Spleen (tissue), 11 donors: ENCODE results near the gene MYO16. TPM values are rescaled to one million over a fixed set of nuclear protein-coding genes. Genes with fewer than 3 reads are reported as not detected.

Experiments
- DNase-seq: peaks from one replicate; pipeline ENCODE4 v3.0.0-alpha.2; 2020
- H3K27ac ChIP-seq, 8 donors: fragments of 200-600 bp; sonication (generic) in 7 of 8; 1 replicate in 4 of 8; 2 replicates in 4 of 8; pipeline versions ENCODE4 v1.5.0 to v1.8.0; 2016 to 2021; ENCODE audit warnings: inconsistent platforms in 4 of 8, mild to moderate bottlenecking in 4 of 8, moderate library complexity in 1 of 8
- H3K27me3 ChIP-seq, 7 donors: fragments of 200-600 bp; sonication (generic) in 6 of 7; replicated peaks in 1 of 7; 1 replicate in 4 of 7; 2 replicates in 3 of 7; pipeline versions ENCODE4 v1.5.0 to v1.8.0; 2016 to 2021; ENCODE audit warnings: inconsistent platforms in 3 of 7, mild to moderate bottlenecking in 1 of 7
- H3K36me3 ChIP-seq, 6 donors: fragments of 200-600 bp; sonication (generic) in 5 of 6; 1 replicate in 4 of 6; 2 replicates in 2 of 6; pipeline versions ENCODE4 v1.5.0 to v1.8.0; 2016 to 2021; ENCODE audit warnings: inconsistent platforms in 2 of 6
- H3K4me1 ChIP-seq, 6 donors: fragments of 200-600 bp; sonication (generic) in 5 of 6; 1 replicate in 3 of 6; 2 replicates in 3 of 6; pipeline versions ENCODE4 v1.5.0 to v1.8.0; 2016 to 2021; ENCODE audit warnings: inconsistent platforms in 3 of 6
- H3K4me3 ChIP-seq, 8 donors: fragments of 200-600 bp; sonication (generic) in 7 of 8; 1 replicate in 4 of 8; 2 replicates in 4 of 8; pipeline versions ENCODE4 v1.5.0 to v1.8.0; 2016 to 2021; ENCODE audit warnings: inconsistent platforms in 4 of 8, mild to moderate bottlenecking in 4 of 8, moderate library complexity in 2 of 8
- H3K9me3 ChIP-seq, 8 donors: fragments of 200-600 bp; sonication (generic) in 7 of 8; 1 replicate in 4 of 8; 2 replicates in 4 of 8; pipeline versions ENCODE4 v1.5.0 to v1.8.0; 2016 to 2021; ENCODE audit warnings: inconsistent platforms in 4 of 8
- CTCF ChIP-seq, 11 experiments: fragments of 200-600 bp in 7 of 11; fragments of 450-650 bp in 4 of 11; sonication (generic) in 4 of 11; IDR thresholded peaks in 8 of 11; conservative IDR thresholded peaks in 3 of 11; 1 replicate in 7 of 11; 2 replicates in 4 of 11; pipeline versions ENCODE4 v1.4.0 to v1.8.0; 2016 to 2021; ENCODE audit warnings: antibody characterized with exemption in 11 of 11, inconsistent platforms in 4 of 11, mild to moderate bottlenecking in 1 of 11
- POLR2A ChIP-seq, 3 donors: fragments of 450-650 bp; IDR thresholded peaks; one replicate each; pipeline ENCODE4 v1.5.1; 2017; ENCODE audit warnings: antibody characterized with exemption in 3 of 3, mild to moderate bottlenecking in 1 of 3
- POLR2AphosphoS5 ChIP-seq, 3 donors: sonication (generic); formaldehyde crosslinking; IDR thresholded peaks; one replicate each; pipeline ENCODE4 v1.5.1; 2017; ENCODE audit warnings: antibody characterized with exemption in 3 of 3
- WGBS, 5 donors: extraction: QIAGEN DNeasy Blood & Tissue Kit in 3 of 5; methylation state at CpG; one replicate each; pipeline versions ENCODE4 v1.1.5 to v1.1.7; 2013 to 2018; 5-methylcytosine and 5-hydroxymethylcytosine counted together
- intact Hi-C: fragments of 100-400 bp; cut with DNase I; formaldehyde crosslinking; loops from one replicate; pipeline ENCODE4 v1.15.0; 2023; ENCODE audit warnings: low total_unique reads
- polyA plus RNA-seq, 3 donors: library from polyadenylated mRNA; stranded (reverse); fragments of 200-250 nt; gene quantifications; one replicate each; pipeline ENCODE4 v1.2.1, GENCODE V29; 2013
- total RNA-seq, 7 donors: library from RNA; depleted of rRNA in 3 of 7; stranded (reverse); fragments of >200 nt in 3 of 7; fragmentation: NEBNext Ultra II Directional in 4 of 7; extraction: Animal tissue kit (Norgen Biotek cat#: 25700) in 4 of 7; gene quantifications; one replicate each; pipeline versions ENCODE4 v1.1.0 to v1.2.1, GENCODE V29; 2016 to 2021
- donor health status: healthy with polysubstance abuse.
- donor health status: DM: no; HTN: no; CAD: no; lungs with moderate emphysema.
- donor health status: DM: no; HTN: no; CAD: no.
- donor health status: Bipolar disorder and iron deficiency.
- donor health status: healthy.
- donor health status: DM: no; HTN: no; CAD: no.
- donor health status: DM: yes; HTN: yes; CAD: no.

Gene MYO16
- total and polyA plus RNA-seq, 10 donors = 0.03 to 0.51 (median 0.26) TPM; not detected in 1

GRCh38 chr13:108962654-108963053 is 333.2 kb downstream of the MYO16 start:
- no peak for DNase-seq
- peaks cover 0 to 6% (median 0%) of the 10 kb centered on the region in 6 donors for H3K4me1 ChIP-seq
- H3K4me3 ChIP-seq = no peak overlapping the region
- no peak for TF ChIP-seq POLR2AphosphoS5 (IDR thresholded peaks at IDR 0.05)
- no peak for TF ChIP-seq CTCF (IDR thresholded peaks at IDR 0.05 in 8 of 11, conservative IDR thresholded peaks at IDR 0.05 in 3 of 11)
- H3K36me3 ChIP-seq = no peaks in the 10 kb centered on the region
- intact Hi-C loops = loop anchor here (5.0 kb wide), 2 partner anchors 825 to 1450 kb away; partner anchors contain the start of gene IRS2
- H3K27ac ChIP-seq = no peak overlapping the region
- H3K27me3 ChIP-seq = no peaks in the 10 kb centered on the region
- no peaks in the 10 kb centered on the region for H3K9me3 ChIP-seq

- no peak for DNase-seq
- Histone ChIP-seq H3K4me1 (peaks cover 0 to 6% (median 0%) of the 10 kb centered on the region in 6 donors), H3K27ac (no peak overlapping the region), H3K9me3 (no peaks in the 10 kb centered on the region), H3K36me3 (no peaks in the 10 kb centered on the region), H3K27me3 (no peaks in the 10 kb centered on the region), H3K4me3 (no peak overlapping the region)
- intact Hi-C loops = loop anchor here (5.0 kb wide), 2 partner anchors 824 to 1449 kb away; partner anchors contain the start of gene IRS2
- TF ChIP-seq POLR2AphosphoS5 (IDR thresholded peaks at IDR 0.05) = no peak
- no peak for TF ChIP-seq CTCF (IDR thresholded peaks at IDR 0.05 in 8 of 11, conservative IDR thresholded peaks at IDR 0.05 in 3 of 11)
- TF ChIP-seq POLR2A (IDR thresholded peaks at IDR 0.05) = no peak
- 78 to 90% (median 86%) methylated on average over 3 of the region's 3 CpGs for WGBS, 5 donors
These were observed 333.9 kb downstream of the MYO16 start for GRCh38 chr13:108963276-108963810.

GRCh38 chr13:108963846-108964600 is 334.6 kb downstream of the MYO16 start:
- TF ChIP-seq POLR2A (IDR thresholded peaks at IDR 0.05) = no peak
- TF ChIP-seq CTCF (IDR thresholded peaks at IDR 0.05 in 8 of 11, conservative IDR thresholded peaks at IDR 0.05 in 3 of 11) = no peak
- no peak for TF ChIP-seq POLR2AphosphoS5 (IDR thresholded peaks at IDR 0.05)
- H3K27me3 ChIP-seq = no peaks in the 10 kb centered on the region
- no peaks in the 10 kb centered on the region for H3K36me3 ChIP-seq
- intact Hi-C loops = loop anchor here (5.0 kb wide), 2 partner anchors 823 to 1448 kb away; partner anchors contain the start of gene IRS2
- 60 to 76% (median 67%) methylated on average over 10 of the region's 10 CpGs for WGBS, 5 donors
- H3K4me1 ChIP-seq = peaks cover 0 to 6% (median 0%) of the 10 kb centered on the region in 6 donors
- no peak for DNase-seq
- no peak overlapping the region for H3K4me3 ChIP-seq
- no peak overlapping the region for H3K27ac ChIP-seq
- H3K9me3 ChIP-seq = no peaks in the 10 kb centered on the region

GRCh38 chr13:108964606-108965005 is 335.2 kb downstream of the MYO16 start:
- intact Hi-C loops = loop anchor here (5.0 kb wide), 2 partner anchors 823 to 1448 kb away; partner anchors contain the start of gene IRS2
- WGBS, 5 donors = 79 to 86% (median 84%) methylated on average over 7 of the region's 7 CpGs
- no peaks in the 10 kb centered on the region for H3K9me3 ChIP-seq

More at GRCh38 chr13:108964606-108965005, 335.2 kb downstream of the MYO16 start:
- H3K36me3 ChIP-seq = no peaks in the 10 kb centered on the region
- TF ChIP-seq POLR2A (IDR thresholded peaks at IDR 0.05) (no peak), CTCF (IDR thresholded peaks at IDR 0.05 in 8 of 11, conservative IDR thresholded peaks at IDR 0.05 in 3 of 11) (no peak), POLR2AphosphoS5 (IDR thresholded peaks at IDR 0.05) (no peak)
- DNase-seq = no peak
- H3K27ac ChIP-seq = no peak overlapping the region
- H3K4me1 ChIP-seq = peaks cover 0 to 6% (median 0%) of the 10 kb centered on the region in 6 donors
- no peaks in the 10 kb centered on the region for H3K27me3 ChIP-seq
- no peak overlapping the region for H3K4me3 ChIP-seq
